Natural killer cell (primary cell): ENCODE measurements around the gene CERK. TPM values are rescaled to one million over a fixed set of nuclear protein-coding genes. Genes with fewer than 3 reads are reported as not detected.

ENCODE experiments used
- ATAC-seq, 3 donors: fragments of 150-1000 bp in 2 of 3; fragments of 200-7000 bp in 1 of 3; cut with Tn5 transposase; 1 replicate in 1 of 3; 2 replicates in 2 of 3; pipeline ENCODE4 v1.10.0; 2021; ENCODE audit warnings: mild to moderate bottlenecking in 2 of 3, moderate library complexity in 2 of 3
- DNase-seq, 2 donors: peaks; one replicate each; pipeline versions ENCODE4 v3.0.0 to v3.0.0-alpha.2; 2013 to 2021; ENCODE audit warnings: mixed read lengths in 1 of 2
- H3K27ac ChIP-seq: one replicate; pipeline ENCODE4 v1.5.1; 2013; ENCODE audit warnings: mild to moderate bottlenecking, low read length
- H3K27me3 ChIP-seq: one replicate; pipeline ENCODE4 v1.6.1; 2013; ENCODE audit warnings: low read length; ENCODE audit not compliant: control insufficient read depth, insufficient read depth
- H3K36me3 ChIP-seq: one replicate; pipeline ENCODE4 v1.6.1; 2013; ENCODE audit warnings: low read length; ENCODE audit not compliant: control insufficient read depth, insufficient read depth
- H3K4me1 ChIP-seq: one replicate; pipeline ENCODE4 v1.6.1; 2013; ENCODE audit warnings: low read length; ENCODE audit not compliant: control insufficient read depth, insufficient read depth
- H3K4me3 ChIP-seq: one replicate; pipeline ENCODE4 v1.5.1; 2013; ENCODE audit warnings: low read length
- H3K9me3 ChIP-seq: one replicate; pipeline ENCODE4 v1.6.1; 2013; ENCODE audit warnings: low read length; ENCODE audit not compliant: control insufficient read depth, insufficient read depth
- H3K27ac Mint-ChIP-seq, 2 donors: one replicate each; pipeline ENCODE4 v1.8.0; 2022; ENCODE audit warnings: mild to moderate bottlenecking in 2 of 2, mixed read lengths in 2 of 2, moderate library complexity in 1 of 2
- H3K27me3 Mint-ChIP-seq, 2 donors: one replicate each; pipeline ENCODE4 v1.8.0; 2022; ENCODE audit warnings: low read depth in 2 of 2, mixed read lengths in 2 of 2
- H3K36me3 Mint-ChIP-seq: one replicate; pipeline ENCODE4 v1.8.0; 2022; ENCODE audit warnings: mixed read lengths
- H3K4me1 Mint-ChIP-seq, 2 donors: one replicate each; pipeline ENCODE4 v1.8.0; 2022; ENCODE audit warnings: mixed read lengths in 2 of 2
- H3K4me3 Mint-ChIP-seq: one replicate; pipeline ENCODE4 v1.8.0; 2022; ENCODE audit warnings: mild to moderate bottlenecking, moderate library complexity, mixed read lengths
- H3K9me3 Mint-ChIP-seq, 2 donors: one replicate each; pipeline ENCODE4 v1.8.0; 2022; ENCODE audit warnings: mixed read lengths in 2 of 2
- CTCF ChIP-seq: fragments of 200-600 bp; IDR thresholded peaks from one replicate; pipeline ENCODE4 v1.8.0; 2022; ENCODE audit warnings: antibody characterized with exemption
- WGBS: methylation state at CpG from one replicate; pipeline ENCODE4 v1.1.7; 2013; ENCODE audit warnings: missing lambda C conversion rate; ENCODE audit not compliant: insufficient coverage; 5-methylcytosine and 5-hydroxymethylcytosine counted together
- intact Hi-C: fragments of 100-400 bp; cut with micrococcal nuclease; formaldehyde crosslinking; loops from one replicate; pipeline ENCODE4 v1.14.2; 2022
- total RNA-seq, 4 donors: library from RNA; stranded (reverse); fragments of 120-200 nt in 1 of 4; gene quantifications; one replicate each; pipeline versions ENCODE4 v1.2.3 to v1.2.4, GENCODE V29; 2013 to 2022

Gene CERK
- total RNA-seq, 3 donors from 2014 or later (not counting 1 experiment from before 2014, with no cell fraction given) = 50.0 to 71.2 (median 55.6) TPM

GRCh38 chr22:46761539-46762237 is 23.6 kb upstream of the CERK start:
- Histone ChIP-seq H3K27me3 (no peaks in the 10 kb centered on the region), H3K4me1 (peaks cover 43% of the 10 kb centered on the region), H3K9me3 (no peaks in the 10 kb centered on the region), H3K27ac (peak overlapping the region; percentile 92), H3K4me3 (peak overlapping the region; percentile 96), H3K36me3 (peaks cover under 1% of the 10 kb centered on the region)
- peaks cover 55 to 59% of the 10 kb centered on the region in 2 donors for H3K4me1 Mint-ChIP-seq
- 5% methylated on average over 14 of the region's 17 CpGs for WGBS
- no peak for ATAC-seq
- H3K36me3 Mint-ChIP-seq = no peaks in the 10 kb centered on the region
- H3K27me3 Mint-ChIP-seq = no peaks in the 10 kb centered on the region
- intact Hi-C loops = loop anchor here (1.0 kb wide), 2 partner anchors 22 to 30 kb away; no protein-coding TSS in a partner anchor
- H3K4me3 Mint-ChIP-seq = peak overlapping the region; percentile 99
- H3K27ac Mint-ChIP-seq = peak overlapping the region; percentile 99 to 100
- no peak for DNase-seq
- TF ChIP-seq CTCF = no peak
- no peaks in the 10 kb centered on the region for H3K9me3 Mint-ChIP-seq

- no peak for TF ChIP-seq CTCF
- H3K36me3 ChIP-seq = no peaks in the 10 kb centered on the region
- H3K36me3 Mint-ChIP-seq = no peaks in the 10 kb centered on the region
- H3K27ac ChIP-seq = no peak overlapping the region
- WGBS = 95% methylated on average over 6 of the region's 6 CpGs
- intact Hi-C loops = no loop called here
- H3K27me3 ChIP-seq = no peaks in the 10 kb centered on the region
- H3K4me1 Mint-ChIP-seq = peaks cover 53 to 56% of the 10 kb centered on the region in 2 donors
- H3K27me3 Mint-ChIP-seq = no peaks in the 10 kb centered on the region
- DNase-seq (no peak), ATAC-seq (no peak)
- peaks cover 2% of the 10 kb centered on the region for H3K9me3 ChIP-seq
- H3K27ac Mint-ChIP-seq = peak overlapping the region; percentile 99 to 100
- H3K4me1 ChIP-seq = peaks cover 40% of the 10 kb centered on the region
- no peak overlapping the region for H3K4me3 ChIP-seq
- H3K4me3 Mint-ChIP-seq = peak overlapping the region; percentile 99
- no peaks in the 10 kb centered on the region for H3K9me3 Mint-ChIP-seq
Measured at GRCh38 chr22:46761017-46761416, 23.0 kb upstream of the CERK start.

- no peaks in the 10 kb centered on the region for H3K9me3 Mint-ChIP-seq
- H3K27ac Mint-ChIP-seq = peak overlapping the region; percentile 18 to 48
- Histone ChIP-seq H3K9me3 (peaks cover 8% of the 10 kb centered on the region), H3K4me1 (peaks cover 43% of the 10 kb centered on the region), H3K36me3 (no peaks in the 10 kb centered on the region), H3K27ac (no peak overlapping the region), H3K4me3 (no peak overlapping the region), H3K27me3 (no peaks in the 10 kb centered on the region)
- no peak overlapping the region for H3K4me3 Mint-ChIP-seq
- no peaks in the 10 kb centered on the region for H3K36me3 Mint-ChIP-seq
- ATAC-seq (no peak), DNase-seq (peak; percentile 47 to 76)
- intact Hi-C loops = loop anchor here (1.0 kb wide), 1 partner anchor 44 kb away; no protein-coding TSS in a partner anchor
- peaks cover 44 to 48% of the 10 kb centered on the region in 2 donors for H3K4me1 Mint-ChIP-seq
- 59% methylated on average over 6 of the region's 6 CpGs for WGBS
- peak; percentile 77 for TF ChIP-seq CTCF
- no peaks in the 10 kb centered on the region for H3K27me3 Mint-ChIP-seq
Measured at GRCh38 chr22:46758867-46759290, 20.8 kb upstream of the CERK start.
